Activated naive CD4-positive, alpha-beta T cell treated with anti-CD3 and anti-CD28 coated beads, Interleukin-2, amount 10 ng/mL, durations not matched to agents 7 days and 5 days (primary cell): ENCODE results near the gene IGSF8.

Source experiments
- CTCF ChIA-PET: fragments of 350-600 bp; sonication (Branson Sonifier 250); formaldehyde crosslinking; loops from one replicate; lab custom pipeline; 2021; ENCODE audit warnings: antibody characterized with exemption; lab: Charles Lee
- DNase-seq: peaks from one replicate; pipeline ENCODE4 v3.0.0-alpha.2; 2020
- H3K27ac Mint-ChIP-seq: one replicate; pipeline ENCODE4 v1.8.0; 2021; ENCODE audit warnings: mild to moderate bottlenecking, moderate library complexity, mixed read lengths
- H3K27me3 Mint-ChIP-seq: one replicate; pipeline ENCODE4 v1.8.0; 2021; ENCODE audit warnings: mild to moderate bottlenecking, mixed read lengths
- H3K36me3 Mint-ChIP-seq: one replicate; pipeline ENCODE4 v1.8.0; 2021; ENCODE audit warnings: mixed read lengths
- H3K4me1 Mint-ChIP-seq: one replicate; pipeline ENCODE4 v1.8.0; 2021; ENCODE audit warnings: mixed read lengths
- H3K4me3 Mint-ChIP-seq: one replicate; pipeline ENCODE4 v1.8.0; 2021; ENCODE audit warnings: mild to moderate bottlenecking, moderate library complexity, mixed read lengths
- H3K9me3 Mint-ChIP-seq: one replicate; pipeline ENCODE4 v1.8.0; 2021; ENCODE audit warnings: mixed read lengths

Gene IGSF8

DNA sequence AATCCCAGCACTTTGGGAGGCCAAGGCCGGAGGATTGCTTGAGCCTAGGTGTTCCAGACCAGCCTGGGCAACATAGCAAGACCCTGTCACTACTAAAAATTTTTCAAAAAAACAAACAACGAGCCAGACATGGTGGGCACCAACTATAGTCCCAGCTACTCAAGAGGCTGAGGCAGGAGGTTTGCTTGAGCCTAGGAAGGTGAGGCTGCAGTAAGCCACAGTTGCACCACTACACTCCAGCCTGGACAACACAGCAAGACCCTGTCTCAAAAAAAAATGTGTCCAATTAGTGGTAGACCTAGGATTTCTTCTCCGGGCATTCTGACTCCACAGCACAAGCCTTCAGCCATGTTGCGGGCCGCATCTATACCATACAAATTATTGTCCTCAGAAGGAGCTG is 6.7 kb upstream of the IGSF8 start:
- Mint-ChIP-seq H3K4me3 (no peak overlapping the region), H3K36me3 (no peaks in the 10 kb centered on the region), H3K27me3 (peaks cover 35% of the 10 kb centered on the region), H3K4me1 (peaks cover 17% of the 10 kb centered on the region), H3K9me3 (no peaks in the 10 kb centered on the region), H3K27ac (no peak overlapping the region)
- CTCF ChIA-PET: interaction anchor here (0.6 to 5.6 kb wide), 9 partner anchors 14 to 274 kb away, joined by 3 to 64 read pairs (median 7); no protein-coding TSS in a partner anchor
- DNase-seq: no peak

DNA sequence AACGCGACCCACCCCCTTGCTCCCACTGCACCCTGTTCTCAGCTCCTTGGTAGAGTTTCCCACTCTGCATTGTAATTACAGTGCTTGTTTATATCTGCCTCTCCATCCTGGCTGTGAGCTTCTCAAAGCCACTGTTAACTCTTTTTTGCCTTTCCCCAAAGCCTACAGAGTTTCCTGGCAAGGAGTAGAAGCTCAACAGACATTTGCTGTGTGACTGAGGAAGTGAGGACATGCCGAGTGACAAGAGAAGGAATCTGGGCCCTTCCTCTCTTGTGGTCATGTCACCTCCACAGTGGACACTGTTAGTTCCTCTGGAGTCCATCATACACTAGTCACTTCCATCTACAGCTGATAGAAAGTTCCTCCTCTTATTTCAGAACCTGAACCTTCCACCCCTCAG is 6.1 kb upstream of the IGSF8 start:
- Mint-ChIP-seq H3K4me1 (peaks cover 22% of the 10 kb centered on the region), H3K27me3 (peaks cover 29% of the 10 kb centered on the region), H3K4me3 (no peak overlapping the region), H3K36me3 (no peaks in the 10 kb centered on the region), H3K27ac (no peak overlapping the region), H3K9me3 (no peaks in the 10 kb centered on the region)
- DNase-seq: no peak
- CTCF ChIA-PET: interaction anchor here (0.9 to 5.6 kb wide), 9 partner anchors 19 to 274 kb away, joined by 3 to 64 read pairs (median 7); no protein-coding TSS in a partner anchor

DNA sequence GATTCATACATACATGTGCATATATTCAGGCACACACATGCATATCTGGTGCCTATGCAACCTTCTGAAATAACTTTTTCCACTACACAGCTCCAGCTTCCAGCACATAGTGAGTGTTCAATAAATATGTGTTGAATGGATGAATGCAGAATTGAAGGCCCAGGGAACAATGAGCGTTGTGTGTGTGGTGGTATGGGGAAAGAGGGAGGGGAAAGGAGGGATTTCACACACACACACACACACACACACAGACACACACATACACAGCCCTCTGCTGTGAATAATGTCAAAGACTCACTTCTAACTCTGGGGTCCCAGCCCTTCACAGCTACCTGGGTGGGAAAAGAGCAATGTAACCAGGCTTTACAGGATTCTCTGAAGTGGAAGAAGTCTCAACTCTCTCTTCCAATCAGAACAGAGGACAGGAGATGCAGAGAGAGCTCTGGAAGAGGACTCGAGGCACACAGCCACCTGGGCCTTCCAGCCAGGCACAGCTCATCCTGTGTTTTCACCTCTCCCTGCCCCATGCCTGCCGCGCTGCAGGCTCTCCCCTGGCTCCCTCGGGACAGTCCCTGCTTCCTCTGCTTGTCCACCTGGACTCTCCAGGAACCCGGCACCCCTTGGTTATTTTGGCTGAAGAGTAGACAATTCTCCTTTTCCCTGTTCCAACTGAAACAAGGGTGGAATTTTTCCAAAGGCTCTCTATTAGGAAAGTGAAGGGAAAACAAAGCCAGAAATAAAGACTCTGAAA is 5.4 kb upstream of the IGSF8 start:
- Mint-ChIP-seq H3K36me3 (no peaks in the 10 kb centered on the region), H3K4me3 (no peak overlapping the region), H3K9me3 (no peaks in the 10 kb centered on the region), H3K27me3 (peaks cover 25% of the 10 kb centered on the region), H3K27ac (no peak overlapping the region), H3K4me1 (peaks cover 29% of the 10 kb centered on the region)
- DNase-seq: no peak
- CTCF ChIA-PET: interaction anchor here (0.6 to 5.6 kb wide), 9 partner anchors 18 to 273 kb away, joined by 3 to 64 read pairs (median 5); no protein-coding TSS in a partner anchor

DNA sequence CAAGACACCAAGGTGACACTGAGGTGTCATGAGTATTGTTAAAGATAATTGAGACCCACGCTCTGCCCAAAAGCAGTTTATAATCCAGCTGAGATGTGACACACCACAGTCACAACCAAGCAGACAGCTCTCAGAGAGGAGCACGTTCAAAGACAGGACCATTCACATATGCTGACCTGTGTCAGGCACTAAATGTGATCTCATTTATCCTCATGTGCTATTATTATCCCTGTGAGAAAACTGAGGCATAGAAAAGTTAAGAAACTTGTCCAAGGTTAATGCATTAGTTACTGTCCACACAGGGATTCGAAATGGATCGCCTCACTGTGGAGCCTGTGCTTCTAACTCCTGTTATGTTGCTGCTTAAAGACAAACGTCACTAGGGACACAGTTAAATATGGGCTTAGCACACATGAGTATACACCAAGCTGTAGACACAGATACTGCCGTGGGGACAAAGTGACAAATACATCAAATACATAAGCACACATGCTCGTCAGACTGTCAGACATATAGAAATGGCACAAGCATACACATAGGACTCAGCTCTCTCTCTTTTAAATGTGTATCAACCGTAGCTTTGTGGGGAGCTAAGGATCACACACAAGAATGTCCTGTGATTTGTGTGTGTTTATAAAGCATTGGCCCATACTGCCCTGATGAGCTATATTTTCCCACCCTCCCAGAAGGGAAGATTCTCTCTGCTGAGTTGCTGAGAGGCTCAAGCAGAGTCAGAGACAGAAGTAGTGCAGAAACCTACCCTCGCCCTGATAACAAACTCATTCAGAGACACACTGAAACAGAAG is 3.5 kb upstream of the IGSF8 start:
- Mint-ChIP-seq H3K36me3 (peaks cover 7% of the 10 kb centered on the region), H3K27me3 (peaks cover 21% of the 10 kb centered on the region), H3K4me3 (no peak overlapping the region), H3K27ac (no peak overlapping the region), H3K4me1 (peaks cover 36% of the 10 kb centered on the region), H3K9me3 (no peaks in the 10 kb centered on the region)
- DNase-seq: no peak
- CTCF ChIA-PET: interaction anchor here (0.6 to 5.6 kb wide), 30 partner anchors 8 to 1200 kb away, joined by 3 to 64 read pairs (median 4); partner anchors contain the start of gene KCNJ9

DNA sequence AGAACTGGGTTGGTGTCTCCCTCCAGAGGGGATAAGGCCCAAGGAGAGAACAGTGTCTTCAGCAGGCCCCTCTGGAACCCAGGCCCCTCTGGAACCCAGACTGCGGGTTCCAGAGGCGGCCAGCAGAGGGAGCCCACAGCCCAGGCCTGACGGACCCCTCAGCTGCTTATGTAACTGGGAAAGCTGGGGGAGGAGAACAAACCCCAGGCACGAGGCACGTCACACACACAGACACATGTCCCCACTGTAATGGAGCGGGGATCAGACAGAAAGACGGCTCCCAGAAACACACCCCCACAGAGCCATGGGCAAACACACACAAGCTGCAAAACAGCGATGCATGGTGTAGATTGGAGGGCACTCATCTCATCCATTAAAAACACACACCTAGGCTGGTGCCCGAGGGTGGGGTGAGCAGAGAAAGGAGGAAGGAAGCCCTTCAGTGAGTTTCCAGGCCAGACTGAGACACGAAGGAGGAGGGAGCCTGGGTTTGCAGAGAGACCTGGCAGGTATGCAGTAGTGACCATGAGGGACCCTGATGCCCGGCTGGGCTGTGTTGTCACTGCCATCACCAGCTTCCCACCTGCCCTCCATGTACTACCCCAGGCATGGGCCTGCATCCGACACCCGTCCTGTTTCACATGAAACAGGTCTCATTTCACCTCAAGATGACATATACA is 2.8 kb upstream of the IGSF8 start:
- Mint-ChIP-seq H3K27me3 (peaks cover 16% of the 10 kb centered on the region), H3K36me3 (peaks cover 7% of the 10 kb centered on the region), H3K4me3 (no peak overlapping the region), H3K9me3 (no peaks in the 10 kb centered on the region), H3K27ac (peak overlapping the region; percentile 58), H3K4me1 (peaks cover 44% of the 10 kb centered on the region)
- CTCF ChIA-PET: interaction anchor here (0.7 to 5.6 kb wide), 31 partner anchors 9 to 315 kb away, joined by 3 to 64 read pairs (median 4); partner anchors contain the start of gene KCNJ9
- DNase-seq: peak; percentile 76

DNA sequence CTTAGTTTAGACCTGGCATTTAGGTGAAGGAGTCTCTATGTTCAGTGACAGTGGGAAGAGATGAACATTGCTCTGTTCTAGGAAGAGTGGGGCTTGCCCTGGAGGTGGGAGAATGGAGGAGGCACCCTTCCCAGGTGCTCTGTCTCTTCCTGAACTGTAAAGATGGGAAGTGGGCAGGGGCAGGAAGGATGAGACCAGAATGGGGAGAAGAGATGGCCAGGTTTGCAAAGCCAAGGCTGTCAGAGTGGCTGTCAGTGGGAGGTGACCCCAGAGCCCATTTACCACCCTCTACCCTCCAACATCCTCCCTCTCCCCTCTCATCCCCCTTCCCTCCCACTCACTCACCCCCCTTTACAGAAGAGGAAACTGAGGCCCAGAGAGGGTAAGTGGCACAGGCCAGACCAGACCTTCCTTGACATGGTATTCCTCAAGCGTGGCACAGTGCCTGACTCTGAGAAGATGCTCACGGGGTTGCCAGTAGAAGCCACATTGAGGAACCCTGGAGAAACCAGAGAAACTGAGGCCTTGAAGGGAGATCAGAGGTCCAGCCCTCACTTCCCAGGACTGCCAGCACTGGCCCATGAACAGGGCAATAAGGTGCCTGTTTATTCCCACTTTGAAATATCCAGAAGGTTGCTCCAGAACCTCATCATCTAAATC is 1.4 kb upstream of the IGSF8 start:
- Mint-ChIP-seq H3K36me3 (peaks cover 7% of the 10 kb centered on the region), H3K4me1 (peaks cover 50% of the 10 kb centered on the region), H3K27ac (peak overlapping the region; percentile 93), H3K4me3 (no peak overlapping the region), H3K9me3 (no peaks in the 10 kb centered on the region), H3K27me3 (peaks cover 13% of the 10 kb centered on the region)
- CTCF ChIA-PET: interaction anchor here (0.6 to 5.6 kb wide), 7 partner anchors 9 to 277 kb away, joined by 3 to 64 read pairs (median 28); no protein-coding TSS in a partner anchor
- no peak for DNase-seq

DNA sequence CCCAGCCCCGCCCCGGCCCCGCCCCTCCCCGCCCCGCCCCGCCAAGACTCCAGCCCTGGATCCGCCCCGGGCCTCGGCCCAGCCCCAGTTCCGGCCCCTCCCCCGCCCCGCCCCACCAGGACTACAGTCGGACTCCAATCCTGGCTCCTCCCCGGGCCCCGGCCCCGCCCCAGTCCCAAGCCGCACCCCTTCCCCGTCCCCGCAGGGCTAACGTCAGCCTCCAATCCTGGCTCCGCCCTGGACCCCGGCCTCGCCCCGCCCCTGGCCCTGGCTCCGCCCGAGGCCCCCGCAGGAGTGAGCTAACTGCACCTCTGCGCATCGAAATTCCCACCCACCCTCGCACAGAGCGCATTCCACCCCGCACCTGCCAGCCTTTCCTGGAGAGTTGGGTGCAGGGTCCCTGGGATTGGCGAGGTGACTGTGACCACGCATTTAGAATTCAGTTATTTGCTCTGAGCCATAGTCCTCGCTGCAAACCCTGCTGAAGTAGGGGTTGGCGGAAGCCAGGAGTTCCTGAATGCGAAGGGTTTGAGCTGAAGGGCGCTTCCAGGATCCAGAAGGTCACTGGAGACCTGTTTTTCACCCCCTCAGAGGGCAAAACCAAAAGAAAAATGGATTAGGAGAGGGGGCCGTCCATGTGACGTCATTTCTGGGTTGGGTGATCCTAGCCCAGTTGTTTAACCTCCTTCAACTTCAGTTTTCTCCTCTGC is 588 bp upstream of the IGSF8 start:
- Mint-ChIP-seq H3K9me3 (no peaks in the 10 kb centered on the region), H3K27ac (peak overlapping the region; percentile 93), H3K4me3 (peak overlapping the region; percentile 71), H3K36me3 (peaks cover 14% of the 10 kb centered on the region), H3K4me1 (peaks cover 53% of the 10 kb centered on the region), H3K27me3 (peaks cover 7% of the 10 kb centered on the region)
- CTCF ChIA-PET: interaction anchor here (0.6 to 4.8 kb wide), 7 partner anchors 10 to 277 kb away, joined by 3 to 60 read pairs (median 9); partner anchors contain the start of gene PEX19
- DNase-seq: peak; percentile 99

DNA sequence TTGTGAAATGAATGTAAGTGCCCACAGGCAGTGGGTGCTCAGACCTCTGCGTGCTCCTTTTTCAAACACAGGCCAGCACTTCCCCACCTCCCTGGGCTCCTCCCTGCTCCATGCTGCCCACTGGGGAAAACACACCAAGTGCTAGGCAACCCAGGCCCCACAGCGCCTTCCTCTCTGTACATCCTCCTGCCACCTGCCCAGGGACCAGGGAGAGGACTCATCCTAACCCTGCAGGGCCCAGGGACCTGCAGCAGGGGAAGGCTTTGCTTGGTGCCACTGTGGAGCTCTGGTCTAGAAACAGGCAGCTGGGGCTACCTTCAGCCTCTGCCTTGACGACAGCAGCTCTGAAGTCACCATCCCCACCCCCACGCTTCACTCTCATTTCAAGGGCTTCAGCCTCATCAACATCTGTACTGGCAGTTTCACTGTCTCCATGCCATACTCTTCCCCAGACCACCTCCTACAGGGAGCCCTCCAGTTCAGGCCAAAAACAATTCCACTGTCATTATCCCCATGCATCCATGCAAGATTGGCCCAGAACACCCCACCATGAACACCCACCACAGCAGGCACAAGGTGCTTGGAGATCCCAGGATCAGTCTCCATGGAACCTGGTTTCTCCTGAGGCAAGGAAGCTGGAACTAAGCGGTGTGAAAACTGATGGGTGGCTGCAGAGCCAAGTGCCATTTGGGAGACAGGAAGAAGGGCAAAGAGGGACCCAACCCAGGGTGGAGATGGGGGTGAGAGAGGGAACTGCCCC is 1.1 kb downstream of the IGSF8 start:
- peak overlapping the region; percentile 77 for H3K4me3 Mint-ChIP-seq
- no peaks in the 10 kb centered on the region for H3K27me3 Mint-ChIP-seq
- peaks cover 17% of the 10 kb centered on the region for H3K36me3 Mint-ChIP-seq
- H3K9me3 Mint-ChIP-seq: no peaks in the 10 kb centered on the region
- peak overlapping the region; percentile 89 for H3K27ac Mint-ChIP-seq
- DNase-seq: peak; percentile 52
- H3K4me1 Mint-ChIP-seq: peaks cover 58% of the 10 kb centered on the region
- CTCF ChIA-PET: interaction anchor here (0.9 to 4.8 kb wide), 10 partner anchors 9 to 279 kb away, joined by 3 to 60 read pairs (median 9); partner anchors contain the start of gene KCNJ9

DNA sequence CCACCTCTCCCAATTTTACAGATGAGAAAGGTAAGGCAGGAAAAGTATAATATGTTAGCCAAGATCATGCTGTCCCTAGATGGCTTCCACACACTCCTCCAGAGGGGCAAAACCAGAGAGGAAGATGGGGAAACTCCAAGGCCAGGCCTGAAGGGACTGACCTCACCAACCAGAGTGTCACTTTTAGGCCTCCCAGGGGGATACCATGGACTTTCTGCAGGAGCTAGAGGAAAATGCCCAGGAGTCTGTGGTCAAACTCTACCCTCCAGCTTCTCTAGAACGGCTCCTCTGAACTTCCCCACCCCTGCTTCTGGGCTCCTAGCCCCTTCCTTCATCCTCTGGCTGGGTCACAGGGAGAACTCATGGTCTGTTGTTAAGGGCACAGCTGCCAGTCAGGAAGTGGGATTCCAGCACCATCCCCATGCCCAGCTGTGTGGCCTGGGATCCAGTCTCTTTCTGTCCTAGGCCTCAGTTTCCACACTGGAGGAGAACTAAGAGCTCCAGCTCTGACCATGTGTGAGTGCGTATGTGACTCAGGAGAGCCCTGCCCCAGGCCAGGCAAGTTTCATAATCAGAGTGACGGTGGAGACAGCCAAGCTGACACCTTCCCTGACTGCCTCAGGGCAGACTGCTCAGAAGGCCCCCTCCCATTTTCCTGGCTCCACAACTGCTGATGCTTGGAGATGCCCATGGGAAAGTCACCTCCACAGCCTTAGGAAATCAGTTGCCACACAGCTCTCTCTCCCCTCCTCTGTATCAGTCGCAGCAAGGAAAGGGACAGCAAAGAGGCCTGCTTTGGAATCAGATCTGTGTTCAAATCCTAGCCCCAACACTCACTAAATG is 1.9 kb downstream of the IGSF8 start:
- Mint-ChIP-seq H3K9me3 (no peaks in the 10 kb centered on the region), H3K4me3 (peak overlapping the region; percentile 77), H3K27me3 (no peaks in the 10 kb centered on the region), H3K4me1 (peaks cover 54% of the 10 kb centered on the region), H3K27ac (peak overlapping the region; percentile 73), H3K36me3 (peaks cover 22% of the 10 kb centered on the region)
- CTCF ChIA-PET: interaction anchor here (1.5 to 4.8 kb wide), 6 partner anchors 10 to 156 kb away, joined by 3 to 60 read pairs (median 10); partner anchors contain the start of gene KCNJ9
- no peak for DNase-seq

- Mint-ChIP-seq H3K27me3 (no peaks in the 10 kb centered on the region), H3K4me1 (peaks cover 44% of the 10 kb centered on the region), H3K4me3 (no peak overlapping the region), H3K9me3 (no peaks in the 10 kb centered on the region), H3K36me3 (peaks cover 27% of the 10 kb centered on the region), H3K27ac (peak overlapping the region; percentile 21)
- no peak for DNase-seq
- CTCF ChIA-PET: interaction anchor here (1.8 to 4.8 kb wide), 4 partner anchors 10 to 50 kb away, joined by 9 to 60 read pairs (median 17); partner anchors contain the start of gene KCNJ9
These were observed 2.9 kb downstream of the IGSF8 start for GRCh38 chr1:160095382-160096105.

DNA sequence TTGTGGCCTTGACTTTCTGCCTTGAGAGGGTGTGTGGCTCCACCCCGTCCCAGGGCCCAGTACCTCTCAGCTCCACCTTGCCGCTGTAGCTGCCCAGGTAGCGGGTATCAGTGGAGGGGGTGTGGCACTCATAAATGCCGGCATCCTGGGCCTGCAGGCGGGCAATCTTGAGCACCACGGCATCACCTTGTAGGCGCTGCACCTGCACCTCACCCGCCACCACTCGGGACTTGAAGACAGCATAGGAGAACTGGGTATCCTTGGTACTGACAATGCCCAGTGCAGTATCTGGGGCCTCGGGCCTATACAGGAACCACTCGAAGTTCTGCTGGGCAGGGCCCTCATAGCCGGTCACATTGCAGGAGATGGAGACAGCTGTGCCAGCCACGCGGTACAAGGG is 3.6 kb downstream of the IGSF8 start:
- Mint-ChIP-seq H3K4me1 (peaks cover 38% of the 10 kb centered on the region), H3K27me3 (no peaks in the 10 kb centered on the region), H3K9me3 (no peaks in the 10 kb centered on the region), H3K4me3 (no peak overlapping the region), H3K36me3 (peaks cover 27% of the 10 kb centered on the region), H3K27ac (no peak overlapping the region)
- CTCF ChIA-PET: interaction anchor here (2.4 to 4.8 kb wide), 3 partner anchors 9 to 49 kb away, joined by 9 to 60 read pairs (median 23); no protein-coding TSS in a partner anchor
- no peak for DNase-seq
